ENCODE data around the gene ARHGAP27.

Gene ARHGAP27

DNA sequence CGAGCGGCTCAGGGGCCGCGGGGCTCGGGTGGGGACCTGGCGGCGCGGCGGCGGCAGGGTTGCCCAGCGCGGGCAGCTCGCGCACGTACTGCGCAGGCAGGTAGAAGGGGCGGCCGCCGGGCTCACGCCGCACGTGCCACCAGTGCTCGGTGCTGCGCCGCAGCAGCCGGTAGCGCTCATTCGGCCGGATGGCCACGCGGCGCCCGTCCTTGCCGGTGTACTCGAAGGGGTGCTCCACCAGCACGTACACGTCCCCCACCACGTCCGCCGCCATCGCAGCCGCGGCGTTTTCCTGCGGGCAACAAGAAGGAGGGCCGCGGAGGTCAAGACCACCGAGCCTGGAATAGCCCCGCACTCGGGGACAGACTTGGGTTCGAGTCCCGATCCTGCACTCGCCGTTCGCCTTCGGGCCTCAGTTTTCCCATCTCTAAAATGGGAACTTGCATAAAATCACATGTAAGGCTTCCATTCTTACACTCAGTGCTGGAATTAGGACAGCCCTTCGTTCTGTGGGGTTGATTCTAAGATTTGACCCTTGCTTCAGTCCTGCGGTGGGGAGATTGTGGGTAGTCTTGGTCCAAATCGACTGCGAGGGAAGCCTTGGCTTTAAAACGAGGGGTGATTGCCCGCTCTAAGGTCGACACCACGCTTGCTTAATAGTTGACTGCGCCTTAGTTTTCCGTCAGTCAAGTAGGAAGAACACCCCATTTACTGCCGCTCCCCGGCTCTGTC is 2.5 kb downstream of the ARHGAP27 start:
- no peak for DNase-seq

DNA sequence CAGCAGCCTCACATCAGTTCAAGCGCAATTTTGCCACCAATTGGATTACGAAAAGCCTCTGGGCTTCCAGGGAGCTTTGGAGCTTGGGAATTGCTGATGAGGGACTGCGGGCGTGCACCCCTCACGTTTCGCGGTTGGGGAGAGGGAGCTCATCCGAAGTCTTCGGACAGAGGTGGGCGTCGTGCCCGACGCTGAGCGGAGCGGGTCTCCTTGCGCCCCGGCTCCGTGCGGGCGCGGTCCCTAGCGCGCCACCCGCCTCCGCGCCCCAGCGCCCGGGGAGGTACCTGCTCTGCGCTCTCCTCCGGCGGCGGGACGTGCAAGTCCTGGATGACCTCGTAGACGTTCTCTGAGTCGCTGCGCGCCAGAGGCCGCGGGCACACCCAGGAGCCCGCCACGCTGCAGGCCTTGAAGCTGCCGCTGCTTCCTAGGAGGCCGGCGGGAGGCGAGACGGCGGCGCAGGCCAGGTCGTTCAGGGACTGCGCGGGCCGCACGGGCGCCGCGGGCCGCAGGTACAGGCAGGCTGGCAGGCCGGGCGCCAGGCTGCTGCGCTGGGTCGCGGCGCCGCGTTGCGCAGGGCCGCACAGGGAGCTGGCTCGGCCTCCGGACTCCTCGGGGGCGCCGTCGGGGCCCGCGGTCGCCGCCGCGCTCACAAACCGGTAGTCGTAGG is 3.2 kb downstream of the ARHGAP27 start:
- no peak for DNase-seq

DNA sequence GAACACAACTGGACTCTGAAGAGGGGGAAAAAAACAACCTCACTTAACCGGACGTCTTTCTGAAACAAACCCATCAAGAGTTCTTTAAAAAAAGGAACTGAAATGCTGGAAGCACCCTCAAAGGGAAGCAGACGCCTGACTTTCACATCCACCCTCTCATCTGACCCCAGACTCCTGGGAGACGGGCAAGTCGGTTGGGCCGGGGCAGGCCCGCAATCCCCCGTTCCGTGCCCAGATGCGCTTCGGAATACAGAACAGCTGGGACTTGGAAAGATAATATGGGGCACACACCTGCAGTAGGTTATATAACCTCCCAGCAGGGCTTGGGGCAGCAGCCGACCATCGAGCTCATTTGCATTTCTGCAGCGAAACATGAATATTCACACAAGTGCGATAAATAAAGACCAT is 3.7 kb downstream of the ARHGAP27 start:
- DNase-seq: no peak

DNA sequence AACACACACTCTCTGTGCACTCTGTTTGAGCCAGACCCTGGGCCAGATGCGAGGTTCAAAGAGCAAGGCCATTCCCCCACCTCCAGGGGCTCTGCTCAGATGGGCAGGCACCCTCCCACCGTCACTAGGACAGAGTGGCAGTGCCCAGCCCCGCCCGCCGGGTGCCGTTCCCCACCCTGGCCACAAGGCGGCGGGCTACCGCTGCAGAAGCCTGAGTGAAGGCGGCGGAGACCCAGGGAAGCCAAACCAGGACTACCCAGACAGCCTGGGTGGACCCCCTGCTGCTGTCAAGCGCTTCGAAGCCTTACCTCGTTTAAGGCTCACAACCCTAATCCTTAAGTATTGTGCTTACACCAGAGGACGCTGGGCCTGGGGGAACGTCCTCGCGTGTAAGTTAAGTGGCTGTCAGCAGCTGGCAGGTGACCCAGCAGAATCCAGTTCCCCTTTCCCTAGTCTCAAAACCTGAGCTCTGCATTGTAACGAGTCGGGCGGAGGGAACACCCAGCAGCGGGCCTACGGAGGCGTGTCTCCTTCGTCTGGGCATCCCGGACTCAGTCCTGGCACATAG is 4.5 kb downstream of the ARHGAP27 start:
- DNase-seq: peak; percentile 77

DNA sequence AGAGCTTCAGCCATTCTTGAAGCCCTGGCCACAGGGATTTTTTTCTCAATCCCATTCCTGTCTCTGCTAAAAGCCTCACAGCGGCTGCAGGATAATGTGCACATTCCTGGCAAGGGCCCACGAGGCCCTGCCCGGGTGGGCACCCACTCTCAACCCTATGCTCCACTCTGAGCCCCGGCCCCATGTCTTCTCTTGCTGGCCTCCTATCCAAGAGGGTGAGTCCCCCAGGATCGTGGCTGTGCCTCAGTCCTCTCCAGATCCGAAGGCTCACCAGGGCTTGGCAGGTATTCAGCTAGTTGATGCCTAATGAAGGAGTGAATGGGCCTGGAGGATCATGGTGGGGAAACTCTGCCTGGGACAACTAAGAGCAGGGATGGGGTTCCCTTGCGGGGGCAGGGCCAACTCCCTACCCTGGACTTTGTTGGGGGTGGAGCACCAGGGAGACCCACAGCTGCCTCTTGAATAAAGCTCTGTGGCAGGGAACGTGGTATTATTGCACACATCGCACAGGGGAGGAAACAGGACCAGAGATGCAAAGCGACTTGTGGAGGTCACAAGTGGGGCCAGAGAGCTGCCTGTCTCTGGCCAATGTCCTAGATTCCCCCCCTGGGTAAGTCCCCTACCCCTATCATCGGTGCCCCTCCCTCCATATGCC is 5.4 kb downstream of the ARHGAP27 start:
- DNase-seq: no peak

DNA sequence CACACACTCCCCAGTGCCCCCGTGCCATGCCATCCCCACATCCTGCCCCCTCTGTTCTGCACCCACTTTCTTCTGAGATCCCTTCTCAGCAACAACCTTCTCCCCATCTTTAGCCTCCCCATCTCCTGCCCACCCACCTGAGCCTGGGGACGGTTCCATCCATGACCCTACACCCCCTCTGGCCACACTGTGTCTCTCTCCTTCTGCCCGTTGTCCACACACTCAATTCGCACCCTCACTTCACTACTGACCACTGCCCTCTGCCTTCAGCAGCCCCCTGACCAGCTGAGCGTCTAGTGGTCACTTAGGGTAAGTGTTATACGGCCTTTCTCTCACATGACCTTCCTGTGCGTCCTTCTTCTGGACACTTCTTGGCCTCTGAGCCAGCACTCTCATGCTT is 6.1 kb downstream of the ARHGAP27 start:
- DNase-seq: no peak

DNA sequence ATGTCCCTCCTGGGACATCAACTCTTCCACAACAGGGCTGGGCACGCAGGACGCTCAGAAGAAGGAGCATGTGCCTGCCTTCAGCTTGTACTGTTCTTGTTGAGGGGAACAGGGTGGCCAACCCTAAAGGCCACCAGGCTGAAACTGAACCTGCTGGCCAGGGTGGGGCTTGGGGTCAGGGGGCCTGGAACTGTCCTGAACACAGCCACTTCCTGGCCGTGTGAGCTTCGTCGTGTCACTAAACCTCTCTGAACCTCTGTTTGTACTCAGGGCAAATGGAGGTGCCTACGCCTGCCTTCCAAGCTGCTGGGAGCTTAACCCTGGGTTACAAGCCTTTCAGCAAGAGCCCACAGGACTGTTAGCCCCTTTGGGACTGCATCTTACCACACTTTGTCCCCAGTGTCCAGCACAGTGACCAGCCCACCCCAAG is 6.7 kb downstream of the ARHGAP27 start:
- no peak for DNase-seq

DNA sequence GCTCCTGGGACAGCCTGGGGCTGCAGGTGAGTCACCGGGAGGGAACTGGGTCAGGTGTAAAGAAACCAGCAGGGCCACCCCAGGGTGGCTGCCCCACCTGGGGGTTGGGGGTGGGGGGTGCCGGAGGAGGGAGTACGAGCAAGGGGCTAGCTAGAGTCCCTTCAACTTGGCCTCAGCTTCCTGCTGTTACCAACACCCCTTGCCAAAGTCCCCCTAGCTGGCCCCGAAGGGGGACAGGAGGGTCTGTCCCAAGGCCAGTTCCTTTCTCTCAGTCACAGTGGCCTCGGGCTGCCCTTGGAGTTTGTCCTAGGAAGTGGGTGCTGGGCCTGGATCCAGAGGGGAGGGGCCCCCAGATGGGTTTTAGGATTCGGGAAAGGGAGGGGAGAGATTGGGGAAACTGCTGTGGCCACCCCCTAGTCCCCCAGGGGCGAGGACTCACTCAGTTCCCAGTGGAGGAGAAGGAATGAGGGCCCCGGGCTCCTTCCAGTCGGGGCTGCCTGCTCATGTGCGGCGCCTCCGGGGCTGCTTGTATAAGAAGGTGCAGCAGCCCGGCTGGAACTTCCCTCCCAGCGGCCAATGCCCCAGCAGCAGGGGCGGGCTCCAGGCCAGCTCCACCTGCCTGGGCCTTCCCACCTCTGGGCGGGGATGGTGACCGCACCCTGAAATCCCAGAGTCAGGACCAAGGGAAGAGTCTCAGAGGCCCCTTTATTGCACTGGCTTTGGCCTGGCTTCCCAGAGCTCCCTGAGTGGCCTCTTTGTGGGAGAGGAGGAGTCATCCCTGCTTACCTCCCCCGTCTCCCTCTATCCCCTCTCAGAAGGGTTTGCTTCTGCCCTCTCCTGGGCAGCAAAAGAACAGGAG is 7.3 kb downstream of the ARHGAP27 start:
- DNase-seq: no peak

DNA sequence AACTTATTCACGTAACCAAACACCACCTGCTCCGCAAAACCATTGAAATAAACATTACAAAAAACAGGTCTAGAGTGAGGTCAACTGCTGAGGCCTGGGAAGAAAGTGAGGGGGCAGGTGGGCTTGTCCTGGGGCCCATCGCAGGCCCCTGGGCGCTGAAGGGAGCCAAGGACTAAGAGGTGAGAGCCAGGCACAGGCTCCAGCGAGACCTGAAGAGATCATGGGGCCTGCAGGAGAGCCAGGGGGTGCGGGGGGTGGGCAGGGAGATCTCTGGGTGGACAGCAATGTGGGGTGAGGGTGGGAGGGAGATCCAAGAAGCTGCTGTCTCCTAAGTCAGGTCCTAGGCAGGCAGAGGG is 7.9 kb downstream of the ARHGAP27 start:
- no peak for DNase-seq

DNA sequence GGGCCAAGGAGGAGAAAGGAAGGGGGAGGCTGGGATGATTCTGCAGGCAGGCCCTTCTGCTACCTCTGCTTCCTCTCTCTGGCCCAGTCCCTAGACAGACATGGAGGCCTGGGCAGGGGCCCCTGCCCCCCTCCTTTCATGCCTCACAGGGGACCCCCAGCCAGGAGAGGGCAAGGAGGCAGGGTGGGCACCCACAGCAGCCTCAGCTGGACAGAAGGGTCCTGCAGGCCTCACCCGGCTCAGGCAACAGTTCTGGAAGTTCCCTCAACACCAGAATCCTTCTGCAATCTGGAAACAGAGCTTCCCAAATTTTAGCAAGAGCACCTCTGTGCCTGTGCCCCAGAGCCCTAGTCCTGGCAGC is 8.7 kb downstream of the ARHGAP27 start:
- DNase-seq: no peak

DNA sequence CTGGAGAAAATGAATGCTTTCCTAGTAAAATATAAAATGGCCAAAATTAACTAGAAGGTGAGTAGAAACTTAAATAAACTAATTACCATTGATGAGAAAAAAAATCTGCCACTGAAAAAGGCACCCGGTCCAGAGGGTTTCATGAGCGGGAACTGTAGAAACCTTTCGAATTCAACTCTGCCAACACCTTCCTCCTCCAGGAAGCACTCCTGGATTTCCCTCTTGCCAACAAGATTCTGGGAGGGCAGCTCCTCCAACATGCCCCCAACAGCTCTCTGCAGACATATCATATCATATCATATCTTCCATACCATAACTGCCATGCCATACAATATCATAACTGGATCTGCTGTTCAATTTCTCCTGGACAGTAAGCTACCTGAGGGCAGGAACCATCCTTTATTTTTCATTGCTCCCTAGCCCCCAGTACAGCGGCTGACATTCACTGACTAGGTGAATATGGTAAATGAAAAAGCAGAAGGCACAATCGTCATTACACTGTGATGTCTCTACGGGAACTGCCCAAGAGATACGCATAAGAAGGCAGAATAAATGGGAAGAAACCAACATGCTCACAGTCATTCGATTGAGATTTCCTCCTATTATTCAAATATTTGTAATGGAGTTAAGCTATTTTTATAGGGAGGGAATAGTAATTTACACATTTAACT is 9.2 kb downstream of the ARHGAP27 start:
- no peak for DNase-seq

DNA sequence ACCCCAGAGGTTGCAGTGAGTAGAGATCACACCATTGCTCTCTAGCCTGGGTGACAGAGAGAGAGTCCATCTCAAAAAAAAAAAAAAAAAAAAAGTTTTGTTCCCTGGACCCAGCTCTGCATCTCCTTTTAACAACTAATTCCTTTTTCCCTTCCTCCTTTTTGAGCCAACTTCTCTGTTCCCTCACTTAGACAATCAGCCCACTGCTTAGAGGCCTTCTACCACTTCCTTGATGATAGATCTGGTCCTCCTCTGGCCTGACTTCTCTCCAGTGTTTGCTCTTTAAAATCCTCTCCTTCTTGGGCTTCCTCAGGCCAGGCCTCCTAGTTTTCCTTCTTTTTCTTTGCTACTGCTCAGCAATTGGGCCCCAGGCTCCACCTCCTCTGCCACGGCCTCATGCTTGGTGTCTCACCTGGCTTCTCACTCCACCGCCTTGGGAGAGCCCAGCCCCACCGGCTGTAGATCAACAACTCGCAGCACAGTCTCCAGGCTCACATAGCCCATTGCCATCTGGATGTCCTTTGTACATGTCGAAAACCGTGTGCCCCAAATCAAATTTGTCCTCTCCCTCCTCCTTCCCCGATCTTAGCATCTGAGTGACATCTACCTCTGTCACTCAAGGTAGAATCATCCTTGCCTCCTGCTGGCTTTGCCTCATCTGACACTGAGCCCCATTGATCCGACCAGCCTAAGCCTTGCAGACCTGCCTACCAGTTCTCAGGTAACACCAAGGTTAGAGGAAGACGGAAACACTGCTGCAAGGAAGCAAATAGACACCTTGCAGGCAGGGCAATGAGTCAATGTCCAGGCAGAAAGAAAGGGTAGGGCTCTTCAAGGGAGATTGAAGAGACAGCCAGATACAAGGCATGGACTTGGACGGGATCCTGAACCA is 17.4 kb downstream of the ARHGAP27 start:
- no peak for DNase-seq

DNA sequence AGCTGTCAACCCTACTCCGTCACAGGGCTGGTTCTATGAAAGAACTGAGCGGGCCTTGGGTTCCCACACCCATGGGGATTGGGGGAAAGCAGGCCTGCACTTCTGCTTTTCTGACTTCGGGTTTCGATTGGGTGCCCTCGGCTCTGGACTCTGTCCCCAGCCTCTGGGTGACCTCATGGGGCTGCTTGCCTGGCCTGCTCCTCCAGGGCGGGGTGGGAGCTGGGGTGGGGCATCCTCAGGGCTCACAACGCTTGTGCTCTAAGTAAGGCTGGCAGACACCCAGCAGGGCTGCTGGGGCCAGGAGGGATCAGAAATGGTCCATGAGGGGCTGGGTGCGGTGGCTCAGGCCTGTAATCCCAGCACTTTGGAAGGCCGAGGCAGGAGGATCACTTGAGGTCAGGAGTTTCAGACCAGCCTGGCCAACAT is 19.2 kb downstream of the ARHGAP27 start:
- DNase-seq: no peak

DNA sequence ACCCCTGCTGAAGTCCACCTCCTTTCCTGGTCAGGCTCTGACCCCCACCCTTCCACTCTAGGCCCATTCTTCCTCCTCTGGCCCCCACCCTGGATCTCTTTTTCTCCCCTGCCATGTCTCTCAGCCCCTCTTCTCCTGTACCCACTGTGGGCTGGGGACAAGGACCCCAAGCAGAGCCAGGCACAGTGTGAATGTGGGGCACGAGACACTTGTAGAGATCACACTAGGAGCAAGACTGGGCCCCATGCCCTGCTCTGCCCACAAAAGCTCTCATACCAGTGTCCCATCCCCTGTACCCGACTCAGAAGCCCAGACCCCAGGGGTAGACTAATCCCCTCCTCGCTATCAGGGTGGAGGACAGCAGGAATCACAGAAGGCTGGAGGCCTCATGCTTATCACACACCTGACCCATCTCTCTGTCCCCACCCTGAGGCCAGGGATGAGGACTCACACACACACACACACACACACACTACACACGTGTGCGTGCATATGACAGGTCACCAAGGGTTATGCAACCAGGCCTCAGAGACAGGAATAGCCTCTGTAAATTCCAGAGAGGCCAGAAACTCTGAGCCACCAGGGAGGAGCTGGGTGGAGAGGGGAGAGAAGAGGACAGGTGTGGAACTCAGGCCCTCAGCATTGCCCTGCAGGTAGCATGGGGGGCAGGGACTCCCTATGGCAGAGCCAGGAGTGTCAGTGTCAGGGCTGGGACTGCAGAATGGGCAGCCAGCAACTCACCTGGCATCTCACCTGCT is 21.1 kb downstream of the ARHGAP27 start:
- DNase-seq: no peak

DNA sequence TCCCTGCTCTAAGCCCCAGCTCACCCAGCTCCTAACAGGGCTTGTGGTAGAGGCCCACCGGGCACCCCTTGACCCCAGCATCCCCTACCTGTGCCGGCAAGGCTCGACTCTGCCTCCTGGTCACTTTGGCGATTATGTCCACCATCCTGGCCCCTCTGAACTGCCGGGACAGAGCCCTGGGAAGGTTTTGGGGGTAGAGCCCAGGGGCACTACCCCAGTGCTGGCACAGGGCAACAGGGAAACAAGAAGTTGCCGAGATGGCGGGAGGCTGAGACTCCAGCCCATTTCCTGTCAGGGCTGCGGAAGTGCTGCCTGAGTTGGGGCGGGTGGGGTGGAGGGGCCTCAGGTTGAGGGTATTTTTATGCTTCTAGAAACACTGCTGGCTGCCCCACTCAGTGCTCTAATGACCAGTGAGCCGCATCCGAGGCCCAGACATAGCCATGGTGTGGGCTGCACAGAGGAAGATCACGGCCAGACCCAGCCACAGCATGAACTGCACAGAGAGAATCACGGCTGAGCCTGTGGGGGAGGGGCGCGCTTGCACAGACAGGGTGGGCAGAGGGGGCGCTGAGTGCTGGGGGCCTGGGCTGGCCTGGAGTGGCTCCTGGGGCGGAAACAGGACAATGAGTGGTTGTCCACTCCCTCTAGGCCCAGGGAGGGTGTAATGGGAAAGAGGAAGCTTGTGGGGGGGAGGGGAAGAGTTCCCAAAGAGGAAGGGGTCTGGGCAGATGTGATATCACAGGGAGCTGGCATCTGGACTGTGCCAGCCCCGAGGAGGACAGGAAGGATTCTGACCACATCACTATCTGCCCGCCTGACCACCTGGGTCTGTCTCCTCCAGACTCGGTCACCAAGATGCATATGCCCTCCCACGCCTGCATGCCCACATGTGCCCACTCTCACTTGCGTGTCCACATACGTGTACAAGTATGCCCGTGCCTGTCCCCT is 22.3 kb downstream of the ARHGAP27 start:
- DNase-seq: peak; percentile 48

DNA sequence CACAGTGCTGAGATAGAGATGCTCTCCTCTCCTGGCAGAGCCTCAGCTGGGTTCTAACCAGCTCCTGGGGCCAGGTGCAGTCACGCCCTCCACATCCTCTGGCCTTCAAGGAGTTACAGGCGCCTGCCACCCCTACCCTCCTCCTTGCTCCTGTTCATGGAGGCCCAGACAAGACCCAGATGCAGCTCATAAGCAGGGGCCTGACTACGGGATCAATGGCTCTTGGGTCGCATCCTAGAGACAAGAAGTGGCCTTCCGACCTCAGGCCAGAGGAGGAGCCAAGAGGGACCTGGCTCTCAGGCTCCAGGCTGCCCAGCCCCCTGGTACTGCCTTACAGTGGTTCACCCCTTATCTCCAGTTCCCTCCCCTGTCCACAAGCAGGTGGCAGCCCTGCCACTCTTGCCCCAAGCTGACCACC is 23.0 kb downstream of the ARHGAP27 start:
- no peak for DNase-seq

DNA sequence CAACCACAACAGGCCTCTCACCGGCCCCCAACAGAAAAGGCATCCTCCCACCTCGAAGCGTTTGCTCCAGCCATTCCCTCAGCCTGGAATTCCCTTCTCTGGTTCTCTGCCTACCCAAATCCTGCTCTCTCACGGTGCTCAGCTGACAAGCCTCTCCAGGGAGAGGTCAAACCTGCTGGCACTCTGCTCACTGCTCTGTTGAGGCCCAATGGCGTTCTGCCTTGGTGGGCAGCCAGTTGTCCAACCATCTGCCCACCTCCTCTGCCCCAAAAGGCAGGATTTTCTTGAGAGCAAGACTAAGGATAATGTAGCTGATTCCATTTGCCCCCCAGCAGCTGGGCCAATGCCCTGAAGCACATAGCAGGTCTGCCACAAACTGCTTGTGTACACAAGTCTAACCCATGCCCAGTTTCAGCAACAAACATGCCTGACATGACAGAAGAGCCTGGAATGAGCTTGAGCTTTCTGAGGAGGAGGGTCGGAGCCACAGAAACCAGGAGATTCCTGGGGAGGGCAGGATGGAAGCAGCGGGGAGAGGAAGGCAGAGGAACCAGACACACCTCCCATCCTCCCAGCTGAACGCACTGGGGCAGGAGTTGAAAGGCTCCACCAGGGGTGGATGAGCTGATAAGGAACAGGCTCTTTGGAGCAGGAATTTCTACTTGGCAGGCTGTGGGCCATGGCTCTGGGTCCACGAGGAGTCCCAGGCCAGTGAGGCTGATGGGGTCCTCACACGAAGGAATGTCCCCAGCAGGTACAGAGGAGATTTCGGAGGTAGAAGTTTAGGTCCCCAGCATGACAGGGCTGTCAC is 23.9 kb downstream of the ARHGAP27 start:
- no peak for DNase-seq

DNA sequence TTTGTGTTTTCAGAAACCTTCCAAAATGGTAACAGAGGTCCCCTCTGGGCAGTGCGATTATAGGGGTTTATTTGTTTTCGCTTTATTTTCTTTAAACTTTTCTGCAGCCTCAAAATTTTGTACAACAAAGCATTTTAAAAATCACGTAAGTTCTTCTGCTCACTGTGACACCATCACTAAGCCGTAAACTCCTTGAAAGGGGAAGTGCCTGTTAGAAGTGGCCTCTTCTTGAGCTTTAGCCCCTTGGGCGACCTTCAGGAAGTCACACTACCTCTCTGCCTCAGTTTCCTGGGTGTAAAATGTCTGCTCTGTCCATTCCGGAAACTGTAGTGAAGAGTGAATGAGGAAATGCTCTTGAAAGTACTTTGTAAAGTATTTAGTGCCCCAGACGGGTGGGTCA is 26.6 kb downstream of the ARHGAP27 start:
- DNase-seq: no peak
